OCI-LY7 (cell line): ENCODE measurements around the gene IGFLR1.

Experiments used
- CTCF ChIP-seq: fragments of 200-600 bp; sonication (generic); conservative IDR thresholded peaks from 2 replicates; pipeline ENCODE4 v1.5.1; 2014; ENCODE audit warnings: mild to moderate bottlenecking, antibody characterized with exemption, low read length, moderate library complexity, mixed read lengths
- EZH2phosphoT487 ChIP-seq: fragments of 200-600 bp; sonication (generic); IDR thresholded peaks from 2 replicates; pipeline ENCODE4 v1.6.1; 2018; ENCODE audit warnings: low read depth, borderline replicate concordance, mild to moderate bottlenecking, mixed run types, antibody characterized with exemption, low read length, moderate library complexity, mixed read lengths

- TF ChIP-seq EZH2phosphoT487: no peak
- no peak for TF ChIP-seq CTCF
Observed at GRCh38 chr19:35729763-35730162, 12.5 kb downstream of the IGFLR1 start.
